Nephron progenitor cell (in vitro differentiated cells): ENCODE results near the gene GSTP1.
"Not testable (repeated sequence)": the region's sequence is repeated elsewhere in the genome, so short reads cannot be mapped to it uniquely, and the experiment has no call there.

Experiments
- DNase-seq: peaks from one replicate; pipeline ENCODE4 v3.0.0; 2021
- H3K27ac Mint-ChIP-seq: 2 replicates; pipeline ENCODE4 v1.8.0; 2021; ENCODE audit warnings: mild to moderate bottlenecking, moderate library complexity, mixed read lengths
- H3K27me3 Mint-ChIP-seq: 2 replicates; pipeline ENCODE4 v1.8.0; 2021; ENCODE audit warnings: mild to moderate bottlenecking, low read depth, mixed read lengths; ENCODE audit not compliant: poor library complexity
- H3K36me3 Mint-ChIP-seq: 2 replicates; pipeline ENCODE4 v1.8.0; 2021; ENCODE audit warnings: low read depth, mixed read lengths
- H3K4me1 Mint-ChIP-seq: 2 replicates; pipeline ENCODE4 v1.8.0; 2021; ENCODE audit warnings: mixed read lengths
- H3K4me3 Mint-ChIP-seq: 2 replicates; pipeline ENCODE4 v1.8.0; 2021; ENCODE audit warnings: mild to moderate bottlenecking, moderate library complexity, mixed read lengths
- H3K9me3 Mint-ChIP-seq: 2 replicates; pipeline ENCODE4 v1.8.0; 2021; ENCODE audit warnings: mild to moderate bottlenecking, moderate library complexity, mixed read lengths
- TF ChIP-seq, protein P1 (sequence below): fragments of 200-600 bp; sonication (generic); IDR thresholded peaks from 2 replicates; pipeline ENCODE4 v1.5.0; 2021; ENCODE audit warnings: antibody characterized with exemption

The GSTP1 gene

DNA sequence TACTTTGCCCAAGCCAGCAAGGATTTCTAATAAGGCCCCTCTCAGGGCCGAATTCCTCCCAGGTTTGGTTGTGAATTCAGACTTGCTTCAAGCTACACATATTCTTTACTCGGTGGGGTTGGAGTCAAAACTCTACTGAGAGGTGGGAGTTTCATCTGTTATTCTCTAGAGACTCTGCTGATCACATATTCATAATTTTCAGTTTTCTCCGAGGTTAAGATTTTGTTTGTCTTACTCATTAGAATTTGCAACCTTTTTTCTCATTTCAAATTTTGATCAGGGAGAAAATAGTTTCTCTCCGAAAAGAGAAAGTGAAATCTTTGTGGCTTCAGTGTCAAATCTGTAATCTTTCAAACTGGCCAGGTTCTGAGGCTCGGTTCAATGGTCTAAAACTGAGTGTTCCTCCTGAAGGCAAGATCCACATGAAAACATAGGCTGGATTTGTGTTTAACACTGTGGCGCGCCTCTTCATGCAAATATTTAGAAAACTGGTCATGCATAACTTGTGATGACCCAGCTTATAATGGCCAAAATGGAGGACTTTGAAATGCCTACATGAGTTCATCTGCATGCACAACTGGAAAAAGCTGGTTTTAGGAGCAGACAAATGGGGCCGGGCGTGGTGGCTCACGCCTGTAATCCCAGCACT is 21.5 kb upstream of the GSTP1 start:
- no peak overlapping the region for H3K4me3 Mint-ChIP-seq
- no peak overlapping the region for H3K27ac Mint-ChIP-seq
- TF ChIP-seq, protein P1, sequence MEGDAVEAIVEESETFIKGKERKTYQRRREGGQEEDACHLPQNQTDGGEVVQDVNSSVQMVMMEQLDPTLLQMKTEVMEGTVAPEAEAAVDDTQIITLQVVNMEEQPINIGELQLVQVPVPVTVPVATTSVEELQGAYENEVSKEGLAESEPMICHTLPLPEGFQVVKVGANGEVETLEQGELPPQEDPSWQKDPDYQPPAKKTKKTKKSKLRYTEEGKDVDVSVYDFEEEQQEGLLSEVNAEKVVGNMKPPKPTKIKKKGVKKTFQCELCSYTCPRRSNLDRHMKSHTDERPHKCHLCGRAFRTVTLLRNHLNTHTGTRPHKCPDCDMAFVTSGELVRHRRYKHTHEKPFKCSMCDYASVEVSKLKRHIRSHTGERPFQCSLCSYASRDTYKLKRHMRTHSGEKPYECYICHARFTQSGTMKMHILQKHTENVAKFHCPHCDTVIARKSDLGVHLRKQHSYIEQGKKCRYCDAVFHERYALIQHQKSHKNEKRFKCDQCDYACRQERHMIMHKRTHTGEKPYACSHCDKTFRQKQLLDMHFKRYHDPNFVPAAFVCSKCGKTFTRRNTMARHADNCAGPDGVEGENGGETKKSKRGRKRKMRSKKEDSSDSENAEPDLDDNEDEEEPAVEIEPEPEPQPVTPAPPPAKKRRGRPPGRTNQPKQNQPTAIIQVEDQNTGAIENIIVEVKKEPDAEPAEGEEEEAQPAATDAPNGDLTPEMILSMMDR: no peak
- H3K27me3 Mint-ChIP-seq: peaks cover 3% of the 10 kb centered on the region
- no peaks in the 10 kb centered on the region for H3K9me3 Mint-ChIP-seq
- DNase-seq: no peak
- peaks cover 19% of the 10 kb centered on the region for H3K4me1 Mint-ChIP-seq
- no peaks in the 10 kb centered on the region for H3K36me3 Mint-ChIP-seq

DNA sequence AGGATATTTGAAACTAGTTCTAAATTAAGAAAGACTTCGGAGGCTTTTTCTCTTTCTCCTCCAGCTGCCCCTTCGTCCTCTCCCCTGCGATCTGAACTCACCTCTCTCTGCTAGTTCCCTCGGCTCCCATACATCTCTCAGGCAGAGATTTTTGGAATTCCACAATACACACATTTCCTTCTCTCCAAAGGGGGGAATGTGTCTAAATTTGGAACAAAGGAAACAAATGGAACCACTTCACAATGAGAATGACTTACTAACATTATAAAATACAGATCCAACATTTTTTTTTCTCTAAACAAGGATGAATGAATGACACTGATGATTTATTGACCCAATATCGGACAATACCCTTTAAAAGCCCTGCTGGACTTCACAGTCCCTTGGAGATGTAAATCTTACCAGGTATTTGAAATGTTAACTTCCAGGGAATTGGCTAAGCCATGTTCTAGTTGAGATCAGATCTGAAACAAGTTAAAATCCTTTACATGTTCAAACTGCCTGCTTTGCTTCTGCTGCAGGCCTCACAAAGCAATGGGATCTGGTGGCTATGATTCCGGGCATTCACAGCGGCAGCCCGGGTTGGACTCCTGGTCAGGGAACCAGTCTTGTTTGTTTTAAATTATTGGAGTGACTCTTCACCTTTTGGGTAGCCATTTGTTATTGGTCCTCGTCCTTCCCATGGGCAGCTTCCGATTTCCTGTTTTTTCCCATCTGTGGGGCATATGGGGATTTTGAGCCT is 20.5 kb upstream of the GSTP1 start:
- H3K27me3 Mint-ChIP-seq: peaks cover under 1% of the 10 kb centered on the region

DNA sequence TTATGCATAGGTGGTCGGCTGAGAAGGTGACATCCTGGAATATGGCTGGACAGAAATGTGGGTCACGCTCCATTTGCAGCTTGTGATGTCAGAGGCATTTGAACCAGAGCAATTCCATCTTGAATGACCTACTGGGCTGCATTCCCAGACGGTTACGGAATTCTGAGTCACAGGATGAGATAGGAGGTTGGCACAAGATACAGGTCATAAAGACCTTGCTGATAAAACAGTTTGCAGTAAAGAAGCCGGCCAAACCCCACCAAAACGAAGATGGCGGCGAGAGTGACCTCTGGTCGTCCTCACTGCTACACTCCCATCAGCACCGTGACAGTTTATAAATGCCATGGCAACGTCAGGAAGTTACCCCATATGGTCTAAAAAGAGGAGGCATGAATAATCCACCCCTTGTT is 19.9 kb upstream of the GSTP1 start:
- not testable (repeated sequence) for H3K27me3 Mint-ChIP-seq, DNase-seq, H3K36me3 Mint-ChIP-seq, H3K4me3 Mint-ChIP-seq, H3K9me3 Mint-ChIP-seq
- Mint-ChIP-seq H3K4me1 (peaks cover 19% of the 10 kb centered on the region), H3K27ac (peak overlapping the region; percentile 60)

More for the DNA sequence above, 20.5 kb upstream of the GSTP1 start:
- Mint-ChIP-seq H3K4me1 (peaks cover 19% of the 10 kb centered on the region), H3K4me3 (no peak overlapping the region), H3K9me3 (no peaks in the 10 kb centered on the region), H3K27ac (peak overlapping the region; percentile 60), H3K36me3 (no peaks in the 10 kb centered on the region)
- DNase-seq: no peak
- TF ChIP-seq, protein P1: no peak

DNA sequence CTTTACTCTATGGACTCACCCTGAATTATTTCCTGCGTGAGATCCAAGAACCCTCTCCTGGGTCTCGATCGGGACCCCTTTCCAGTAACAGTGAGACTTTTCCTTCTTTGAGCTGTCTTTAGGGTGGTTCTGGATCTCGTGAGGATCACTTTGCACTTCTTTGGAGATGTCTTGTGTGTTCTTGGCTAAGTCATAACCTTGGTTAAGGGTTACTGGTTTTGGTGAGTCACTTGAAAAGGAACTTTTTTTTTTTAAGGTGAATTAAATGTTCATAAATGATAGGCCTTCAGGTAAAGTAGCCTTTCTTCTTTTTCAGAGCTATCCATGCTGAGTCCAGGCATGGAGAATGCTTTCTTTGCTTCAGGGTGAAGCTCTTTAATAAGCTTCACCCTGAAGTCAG is 19.4 kb upstream of the GSTP1 start:
- Mint-ChIP-seq H3K4me3 (no peak overlapping the region), H3K9me3 (no peaks in the 10 kb centered on the region), H3K4me1 (peaks cover 19% of the 10 kb centered on the region), H3K27me3 (no peaks in the 10 kb centered on the region), H3K27ac (peak overlapping the region; percentile 83), H3K36me3 (no peaks in the 10 kb centered on the region)
- TF ChIP-seq, protein P1: no peak
- no peak for DNase-seq

DNA sequence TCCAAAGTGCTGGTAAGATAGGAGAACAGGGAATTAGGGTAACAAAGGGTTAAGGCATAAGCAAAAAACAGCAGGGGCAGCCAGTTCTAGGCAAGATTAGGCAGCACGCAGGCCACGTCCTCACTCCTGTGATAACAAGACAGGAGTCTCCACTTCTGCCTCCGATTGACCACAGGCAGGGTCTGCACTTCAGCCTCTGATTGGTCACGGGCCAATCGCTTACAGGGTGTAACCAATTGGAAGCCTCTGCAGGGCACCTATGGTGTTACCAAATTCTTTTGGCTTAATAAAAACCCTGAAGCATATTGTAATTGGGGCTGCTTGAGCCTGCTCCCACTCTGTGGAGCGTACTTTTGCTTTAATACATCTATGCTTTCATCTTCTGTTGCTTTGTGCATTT is 12.2 kb upstream of the GSTP1 start:
- Mint-ChIP-seq H3K9me3 (peaks cover 12% of the 10 kb centered on the region), H3K4me3 (no peak overlapping the region), H3K27me3 (peaks cover 27% of the 10 kb centered on the region), H3K36me3 (no peaks in the 10 kb centered on the region), H3K4me1 (peaks cover 4% of the 10 kb centered on the region), H3K27ac (no peak overlapping the region)
- TF ChIP-seq, protein P1: no peak
- DNase-seq: no peak

DNA sequence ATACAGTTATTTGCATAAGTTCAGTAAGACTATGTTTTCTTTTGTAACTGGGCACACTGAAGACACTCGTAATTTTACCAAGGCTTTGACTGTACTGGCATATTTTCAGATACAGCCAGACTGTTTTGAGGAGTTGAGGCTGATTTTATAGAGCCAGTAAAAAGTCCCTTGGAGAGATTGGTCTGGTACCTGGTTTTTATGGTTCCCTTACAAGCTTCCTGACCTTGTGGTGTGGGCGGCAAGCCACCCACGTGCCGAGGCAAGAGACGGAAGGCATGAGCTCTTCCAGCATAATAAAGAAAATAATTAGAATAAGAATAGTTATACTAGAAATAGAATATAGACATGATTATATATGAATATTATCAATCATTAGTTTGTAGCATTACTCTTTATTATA is 11.3 kb upstream of the GSTP1 start:
- H3K4me3 Mint-ChIP-seq: no peak overlapping the region
- H3K27me3 Mint-ChIP-seq: peaks cover 35% of the 10 kb centered on the region
- no peak overlapping the region for H3K27ac Mint-ChIP-seq
- H3K36me3 Mint-ChIP-seq: no peaks in the 10 kb centered on the region
- peaks cover 4% of the 10 kb centered on the region for H3K4me1 Mint-ChIP-seq
- no peak for DNase-seq
- TF ChIP-seq, protein P1: no peak
- peaks cover 12% of the 10 kb centered on the region for H3K9me3 Mint-ChIP-seq
